Heart left ventricle (tissue), 16 donors: ENCODE data around the gene CEP350. TPM values are rescaled to one million over a fixed set of nuclear protein-coding genes. Genes with fewer than 3 reads are reported as not detected.

Experiments used
- ATAC-seq, 4 donors: fragments of 200-7000 bp; cut with Tn5 transposase; one replicate each; pipeline ENCODE4 v1.9.1; 2020 to 2022; ENCODE audit warnings: moderate library complexity in 4 of 4, mild to moderate bottlenecking in 3 of 4, moderate number of reproducible peaks in 1 of 4
- DNase-seq, 5 donors: peaks; one replicate each; pipeline ENCODE4 v3.0.0-alpha.2; 2020
- H3K27ac ChIP-seq, 12 donors: fragments of 200-600 bp; sonication (generic) in 4 of 12; one replicate each; pipeline versions ENCODE4 v1.5.0 to v1.8.0; 2016 to 2022; ENCODE audit warnings: mild to moderate bottlenecking in 2 of 12
- H3K27me3 ChIP-seq, 9 donors: fragments of 200-600 bp; sonication (generic) in 2 of 9; one replicate each; pipeline versions ENCODE4 v1.5.1 to v1.8.0; 2016 to 2022; ENCODE audit warnings: mild to moderate bottlenecking in 3 of 9
- H3K36me3 ChIP-seq, 9 donors: fragments of 200-600 bp; sonication (generic) in 2 of 9; one replicate each; pipeline versions ENCODE4 v1.5.0 to v1.8.0; 2018 to 2022; ENCODE audit warnings: mild to moderate bottlenecking in 2 of 9
- H3K4me1 ChIP-seq, 12 donors: fragments of 200-600 bp; sonication (generic) in 4 of 12; one replicate each; pipeline versions ENCODE4 v1.5.0 to v1.8.0; 2016 to 2022; ENCODE audit warnings: mild to moderate bottlenecking in 3 of 12
- H3K4me3 ChIP-seq, 12 donors: fragments of 200-600 bp; sonication (generic) in 4 of 12; one replicate each; pipeline versions ENCODE4 v1.5.0 to v1.8.0; 2017 to 2022; ENCODE audit warnings: mild to moderate bottlenecking in 9 of 12, moderate library complexity in 4 of 12
- H3K9me3 ChIP-seq, 12 donors: fragments of 200-600 bp; sonication (generic) in 4 of 12; one replicate each; pipeline versions ENCODE4 v1.5.0 to v1.8.0; 2016 to 2022; ENCODE audit warnings: mild to moderate bottlenecking in 1 of 12
- CTCF ChIP-seq, 12 donors: fragments of 200-600 bp; sonication (generic) in 4 of 12; IDR thresholded peaks; one replicate each; pipeline versions ENCODE4 v1.5.0 to v1.8.0; 2018 to 2022; ENCODE audit warnings: antibody characterized with exemption in 12 of 12, mild to moderate bottlenecking in 5 of 12
- POLR2A ChIP-seq, 2 donors: fragments of 450-650 bp; IDR thresholded peaks; one replicate each; pipeline ENCODE4 v1.6.1; 2017; ENCODE audit warnings: antibody characterized with exemption in 2 of 2, mild to moderate bottlenecking in 2 of 2, moderate library complexity in 2 of 2
- WGBS, 4 donors: extraction: QIAGEN DNeasy Blood & Tissue Kit in 2 of 4; methylation state at CpG; one replicate each; pipeline versions ENCODE4 v1.1.5 to v1.1.7; 2013 to 2018; 5-methylcytosine and 5-hydroxymethylcytosine counted together
- intact Hi-C, 10 donors: fragments of 100-400 bp; cut with DNase I; formaldehyde crosslinking; loops; one replicate each; pipeline versions ENCODE4 v1.11.1 to v1.14.2; 2022
- polyA plus RNA-seq, 2 donors: library from polyadenylated mRNA; stranded (reverse); fragments of 200-250 nt; gene quantifications; one replicate each; pipeline ENCODE4 v1.2.3, GENCODE V29; 2013
- total RNA-seq, 9 donors: library from RNA; depleted of rRNA in 2 of 9; stranded (reverse); fragments of >200 nt in 2 of 9; fragmentation: NEBNext Ultra II Directional in 3 of 9; extraction: Animal tissue kit (Norgen Biotek cat#: 25700) in 3 of 9; gene quantifications; one replicate each; pipeline versions ENCODE4 v1.1.0 to v1.2.4, GENCODE V29; 2016 to 2023
- donor health status: ischemic (EF 13 %, LVEDD 7.1; RV severe dilation, severe dysfunction).
- donor health status: healthy with polysubstance abuse.
- donor health status: DM: no; HTN: yes; CAD: no.
- donor health status: DM: no; HTN: no; CAD: no.
- donor health status: ischemic (EF 25% LVEDD 6.9; RV normal size, moderate dysfunction).
- donor health status: ischemic (EF 25% LVEDD 5.7; RV mildly dilated, moderate dysfunction).
- donor health status: healthy.
- donor health status: DM: yes; HTN: yes; CAD: no.
- donor health status: ischemic (EF 35%, LVEDD 5.7; RV mildly dilated, moderate dysfunction).
- donor health status: nonischemic (EF 11% LVEDD 7.7; RV severe dilation, severe dysfunction).
- donor health status: DM: yes; HTN: yes; CAD: no.
- donor health status: PGD.
- donor health status: ischemic (EF 29% LVEDD 5.4; RV normal size, mild dysfunction).
- donor health status: nonischemic (EF 23%, LVEDD 6.1; RV moderate dilation, normal function).

The CEP350 gene
- total and polyA plus RNA-seq, 11 donors, result 7.8 to 65.3 (median 40.4) TPM

DNA sequence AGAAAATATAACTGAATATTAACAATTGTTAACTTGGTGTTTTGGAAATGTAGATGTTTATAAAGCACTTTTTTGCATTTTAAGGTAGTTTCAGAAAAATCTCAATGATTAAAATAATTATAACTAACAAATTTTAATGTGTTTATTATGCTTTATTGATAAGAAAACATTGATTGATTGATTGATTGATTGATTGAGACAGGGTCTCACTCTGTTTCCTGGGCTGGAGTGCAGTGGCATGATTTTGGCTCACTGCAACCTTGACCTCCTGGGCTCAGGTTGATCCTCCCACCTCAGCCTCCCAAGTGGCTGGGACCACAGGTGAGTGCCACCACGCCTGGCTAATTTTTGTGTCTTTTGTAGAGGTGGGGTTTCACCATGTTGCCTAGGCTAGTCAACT is 106.4 kb downstream of the CEP350 start:
- TF ChIP-seq POLR2A (IDR thresholded peaks at IDR 0.05), result no peak
- no peak for TF ChIP-seq CTCF (IDR thresholded peaks at IDR 0.05)
- Histone ChIP-seq H3K4me1 (no peaks in the 10 kb centered on the region), H3K36me3 (peaks cover 0 to 100% (median 88%) of the 10 kb centered on the region in 9 donors), H3K27ac (no peak overlapping the region), H3K27me3 (no peaks in the 10 kb centered on the region), H3K9me3 (no peaks in the 10 kb centered on the region), H3K4me3 (no peak overlapping the region)
- no peak for ATAC-seq
- intact Hi-C loops, result no loop called here
- DNase-seq, result no peak
- WGBS, 4 donors, result 93 to 100% (median 98%) methylated on average over 1 of the region's 1 CpG

- ATAC-seq (no peak), DNase-seq (no peak)
- Histone ChIP-seq H3K4me1 (no peaks in the 10 kb centered on the region), H3K4me3 (no peak overlapping the region), H3K36me3 (peaks cover 0 to 100% (median 88%) of the 10 kb centered on the region in 9 donors), H3K9me3 (no peaks in the 10 kb centered on the region), H3K27me3 (no peaks in the 10 kb centered on the region), H3K27ac (no peak overlapping the region)
- TF ChIP-seq CTCF (IDR thresholded peaks at IDR 0.05) (no peak), POLR2A (IDR thresholded peaks at IDR 0.05) (no peak)
- 93 to 97% (median 95%) methylated on average over 3 of the region's 3 CpGs for WGBS, 4 donors
- intact Hi-C loops, result no loop called here
Observed at GRCh38 chr1:180062452-180062971, 107.9 kb downstream of the CEP350 start.

DNA sequence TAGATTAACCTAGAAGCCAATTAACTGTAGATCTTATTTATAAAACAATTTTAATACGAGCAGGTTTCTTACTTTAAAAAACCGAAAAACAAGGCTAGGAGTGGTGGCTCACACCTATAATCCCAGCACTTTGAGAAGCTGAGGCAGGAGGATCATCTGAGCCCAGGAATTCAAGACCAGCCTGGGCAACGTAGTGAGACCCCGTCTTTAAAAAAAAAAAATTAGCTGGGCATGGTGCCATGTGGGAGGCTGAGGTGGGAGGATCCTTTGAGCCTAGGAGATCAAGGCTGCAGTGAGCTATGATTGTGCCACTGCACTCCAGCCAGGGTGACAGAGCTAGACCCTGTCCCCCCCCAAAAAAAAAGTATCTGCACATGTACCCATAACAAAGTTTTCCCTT is 110.8 kb downstream of the CEP350 start:
- no peak overlapping the region for H3K27ac ChIP-seq
- DNase-seq (no peak), ATAC-seq (no peak)
- H3K36me3 ChIP-seq, result peaks cover 0 to 100% (median 96%) of the 10 kb centered on the region in 9 donors
- H3K27me3 ChIP-seq, result no peaks in the 10 kb centered on the region
- no peaks in the 10 kb centered on the region for H3K4me1 ChIP-seq
- WGBS, 4 donors, result 94 to 97% (median 95%) methylated on average over 4 of the region's 4 CpGs
- H3K9me3 ChIP-seq, result no peaks in the 10 kb centered on the region
- H3K4me3 ChIP-seq, result no peak overlapping the region
- TF ChIP-seq CTCF (IDR thresholded peaks at IDR 0.05) (no peak), POLR2A (IDR thresholded peaks at IDR 0.05) (no peak)
- intact Hi-C loops, result no loop called here

DNA sequence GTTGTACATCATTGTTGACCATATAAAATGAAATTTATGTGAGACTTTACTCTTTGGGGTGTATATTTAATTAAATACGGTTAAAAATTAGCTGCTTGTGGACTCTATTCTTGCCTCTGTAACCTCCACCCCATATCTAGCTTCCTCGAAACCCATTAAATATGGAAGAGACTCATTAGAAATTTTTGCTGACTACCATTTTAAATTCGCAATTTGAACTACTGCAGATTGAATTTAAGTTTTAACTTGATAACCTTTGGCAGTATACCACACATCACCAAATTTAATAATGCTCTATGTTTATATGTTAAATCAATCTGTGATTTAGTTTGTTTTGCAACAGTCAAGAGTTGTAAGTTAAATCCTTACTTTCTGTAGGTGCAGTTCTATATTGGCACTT is 111.5 kb downstream of the CEP350 start:
- Histone ChIP-seq H3K27ac (no peak overlapping the region), H3K27me3 (no peaks in the 10 kb centered on the region), H3K36me3 (peaks cover 0 to 100% (median 97%) of the 10 kb centered on the region in 9 donors), H3K9me3 (no peaks in the 10 kb centered on the region), H3K4me1 (no peaks in the 10 kb centered on the region), H3K4me3 (no peak overlapping the region)
- DNase-seq (no peak), ATAC-seq (no peak)
- 66 to 82% (median 75%) methylated on average over 3 of the region's 3 CpGs for WGBS, 4 donors
- intact Hi-C loops, result no loop called here
- no peak for TF ChIP-seq CTCF (IDR thresholded peaks at IDR 0.05)
- TF ChIP-seq POLR2A (IDR thresholded peaks at IDR 0.05), result no peak
